CD4-positive, alpha-beta T cell treated with Interleukin-1 beta for 1 hour (primary cell): ENCODE measurements around the gene CPHXL2.

Experiments
- DNase-seq, 2 donors: peaks; one replicate each; pipeline ENCODE4 v3.0.0-alpha.2; 2020 to 2022

Gene CPHXL2

DNA sequence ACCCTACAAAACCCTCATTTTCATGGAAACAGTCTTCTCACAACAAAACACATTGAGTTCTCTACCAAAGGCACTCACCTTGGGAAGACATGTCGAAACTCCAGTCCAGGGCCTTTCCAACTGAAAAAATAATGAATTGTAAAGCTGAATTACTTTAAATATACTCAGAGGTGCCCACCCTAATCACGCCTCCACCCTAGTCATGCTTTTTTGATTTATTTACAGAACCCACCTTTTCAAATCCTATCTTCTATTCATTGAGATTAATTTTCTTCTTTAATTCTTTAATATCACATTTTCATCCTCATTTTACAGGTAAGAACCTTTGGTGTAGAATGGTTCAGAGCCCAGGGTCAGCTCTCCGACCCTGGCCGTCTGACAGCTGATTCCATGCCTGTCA lies at the start of gene CPHXL2:
CPHXL2 (minus strand) TSS at position 101 of the 400 bp plus-strand sequence; CDS start at position 91, 10 bp downstream.
- DNase-seq = no peak

GRCh38 chr16:75726390-75726789 lies 49.6 kb upstream of the CPHXL2 start, which contains the start of gene CPHXL:
CPHXL (minus strand) TSS chr16:75726490; CDS start chr16:75726442, 48 bp downstream.
- no peak for DNase-seq

DNA sequence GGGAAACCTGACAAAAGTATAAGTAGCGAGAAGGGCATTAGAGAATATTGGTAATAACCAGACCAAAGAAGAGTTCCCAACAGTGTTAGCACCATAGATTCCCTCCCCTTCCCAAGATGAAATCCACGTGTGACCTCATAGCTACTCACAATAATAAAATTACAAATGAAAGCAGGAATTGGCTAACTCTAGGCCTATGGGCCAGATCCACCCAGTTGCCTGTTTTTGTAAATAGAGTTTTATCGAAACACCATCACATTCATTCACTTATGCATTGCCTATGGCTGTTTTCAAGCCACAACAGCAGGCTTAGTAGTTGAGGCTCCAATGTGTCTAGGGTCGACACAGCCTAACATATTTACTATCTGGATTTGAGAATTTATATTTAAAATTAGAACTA lies 41.6 kb upstream of the CPHXL2 start:
- DNase-seq = no peak

GRCh38 chr16:75714661-75715060 lies 37.9 kb upstream of the CPHXL2 start:
- no peak for DNase-seq

GRCh38 chr16:75710344-75710743 lies 33.5 kb upstream of the CPHXL2 start:
- no peak for DNase-seq

DNA sequence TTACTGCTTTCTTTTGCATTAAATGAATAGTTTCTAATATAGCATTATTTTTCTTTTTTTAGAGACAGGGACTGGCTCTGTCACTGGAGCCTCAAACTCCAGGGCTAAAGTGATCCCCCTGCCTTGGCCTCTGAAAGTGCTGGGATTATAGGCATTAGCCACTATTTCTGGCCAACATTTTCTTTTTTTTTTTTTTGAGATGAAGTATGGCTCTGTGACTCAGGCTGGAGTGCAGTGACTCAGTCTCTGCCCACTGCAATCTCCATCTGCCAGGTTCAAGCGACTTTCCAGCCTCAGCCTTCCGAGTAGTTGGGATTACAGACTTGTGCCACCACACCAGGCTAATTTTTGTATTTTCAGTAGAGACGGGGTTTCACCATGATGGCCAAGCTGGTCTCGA lies 26.5 kb upstream of the CPHXL2 start:
- no peak for DNase-seq

- DNase-seq = no peak
Observed at GRCh38 chr16:75702242-75702641, 25.4 kb upstream of the CPHXL2 start.

DNA sequence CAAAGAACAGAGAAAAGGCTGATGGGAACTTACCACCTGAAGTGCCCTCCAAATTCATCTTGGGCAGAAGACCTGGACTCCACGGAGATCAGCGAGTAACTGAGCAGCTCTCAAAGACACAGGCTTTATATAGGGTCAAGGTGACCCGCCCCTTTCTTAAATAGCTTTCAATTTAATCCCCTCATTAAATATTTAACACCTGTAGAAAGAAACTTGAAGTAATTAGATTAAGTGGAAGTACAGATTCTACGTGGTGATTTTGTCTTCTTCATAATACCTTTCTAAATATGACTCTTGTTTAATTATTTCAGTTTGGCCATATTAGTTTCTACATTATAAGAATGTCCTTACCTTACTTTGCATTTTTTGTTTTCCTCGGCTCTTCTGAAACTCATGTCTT lies 24.6 kb upstream of the CPHXL2 start, which contains the start of gene DUXB:
DUXB (minus strand) TSS at position 101 of the 400 bp plus-strand sequence; CDS start at position 58, 43 bp downstream.
- DNase-seq = no peak

DNA sequence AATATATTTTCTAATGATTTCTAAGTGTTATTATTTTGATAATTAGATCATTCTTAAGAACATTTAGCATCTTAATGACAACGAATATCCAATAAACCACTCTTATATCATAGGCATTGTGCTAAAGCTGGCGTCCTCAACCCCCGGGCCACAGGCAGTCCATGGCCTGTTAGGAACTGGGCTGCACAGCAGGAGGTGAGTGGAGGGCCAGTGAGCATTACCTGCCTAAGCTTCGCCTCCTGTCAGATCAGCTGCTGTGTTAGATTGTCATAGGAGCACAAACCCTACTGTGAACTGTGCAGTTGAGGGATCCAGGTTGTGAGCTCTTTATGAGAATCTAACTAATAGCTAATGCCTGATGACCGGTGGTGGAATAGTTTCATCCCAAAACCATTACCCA lies 20.8 kb upstream of the CPHXL2 start:
- DNase-seq = no peak

DNA sequence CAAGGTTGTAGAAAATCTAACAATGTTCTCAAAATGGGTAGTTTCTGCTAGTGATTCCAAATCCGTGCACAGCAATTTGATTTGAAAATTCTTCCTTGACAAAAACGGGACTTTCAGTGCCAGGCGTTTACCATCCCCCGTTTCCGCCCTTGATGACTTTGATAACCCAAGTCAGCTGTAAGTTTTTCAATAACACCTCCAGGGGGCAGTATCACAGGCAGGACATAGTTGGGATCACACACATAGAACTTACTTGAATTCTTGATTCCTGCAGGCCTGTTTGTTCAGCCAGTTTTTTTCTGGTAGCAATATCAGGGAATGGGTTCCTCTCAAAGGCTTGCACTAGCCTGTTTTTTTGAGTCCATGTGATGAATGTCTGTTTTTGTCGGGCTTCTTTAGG lies 18.9 kb upstream of the CPHXL2 start:
- no peak for DNase-seq

DNA sequence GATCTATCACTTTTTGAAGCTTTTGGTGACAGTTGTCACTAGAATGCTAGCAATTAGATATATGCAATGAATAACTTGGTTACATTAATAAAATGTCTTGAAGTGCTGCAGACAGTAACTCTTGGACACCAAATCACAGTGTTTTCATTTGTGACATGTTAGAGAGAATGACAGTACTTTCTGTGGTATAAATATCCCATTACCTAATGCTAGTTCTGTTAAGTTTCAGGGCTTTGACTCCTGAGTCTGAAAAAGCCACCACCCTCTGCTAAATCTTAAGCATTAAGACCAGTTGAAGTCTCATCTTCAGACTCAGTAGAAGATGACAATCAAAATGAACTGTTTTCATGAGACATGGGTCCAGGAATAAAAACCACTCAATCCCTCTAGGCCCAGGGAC lies 10.6 kb upstream of the CPHXL2 start:
- DNase-seq = no peak

GRCh38 chr16:75682308-75682707 lies 5.5 kb upstream of the CPHXL2 start:
- no peak for DNase-seq

GRCh38 chr16:75679366-75679765 lies 2.6 kb upstream of the CPHXL2 start:
- DNase-seq = no peak

DNA sequence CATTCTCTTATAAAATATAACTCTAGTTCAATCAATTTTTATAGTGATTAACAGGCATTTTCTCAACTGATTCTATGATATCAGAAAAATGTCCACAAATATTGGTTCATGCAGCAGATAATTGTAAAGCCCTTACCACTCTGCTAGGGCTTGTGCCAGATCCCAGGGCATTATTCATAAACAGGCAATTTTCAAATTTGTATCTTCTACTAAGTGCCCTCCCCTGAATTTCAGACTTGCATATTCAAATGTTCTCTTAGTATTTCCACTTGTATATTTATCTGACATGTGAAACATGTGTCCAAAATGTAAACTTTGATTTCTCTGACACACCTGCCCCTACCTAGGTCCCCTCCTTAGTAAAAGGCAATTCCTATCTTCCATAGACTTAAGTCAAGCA lies 9.3 kb downstream of the CPHXL2 start:
- no peak for DNase-seq

DNA sequence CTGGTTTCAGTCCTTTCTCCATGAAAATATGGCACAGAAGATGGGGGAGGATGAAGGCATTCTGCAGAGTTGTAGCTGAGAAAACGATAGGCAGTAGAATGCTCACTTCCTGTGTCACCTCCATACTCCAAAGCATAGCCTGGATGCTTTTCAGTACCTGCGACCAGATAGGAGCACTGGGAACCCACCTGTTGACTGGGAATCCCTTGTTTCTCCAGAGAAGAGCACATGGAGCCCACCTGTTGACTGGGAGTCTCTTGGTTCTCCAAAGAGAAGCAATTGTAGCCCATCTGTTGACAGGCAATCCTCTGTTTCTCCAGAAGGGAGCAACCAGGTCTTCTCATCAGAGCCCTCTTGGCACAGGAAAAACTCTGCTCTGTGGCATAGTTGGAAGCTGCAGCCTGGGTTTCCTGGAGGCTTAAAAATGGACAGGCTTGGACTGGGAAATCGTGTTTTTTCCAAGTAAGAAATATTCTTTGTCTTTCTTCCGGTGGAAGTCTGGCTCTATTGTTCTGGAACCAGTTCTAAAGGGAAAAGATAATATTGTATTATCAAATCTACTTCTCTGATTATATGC lies 16.0 kb downstream of the CPHXL2 start:
- no peak for DNase-seq

DNA sequence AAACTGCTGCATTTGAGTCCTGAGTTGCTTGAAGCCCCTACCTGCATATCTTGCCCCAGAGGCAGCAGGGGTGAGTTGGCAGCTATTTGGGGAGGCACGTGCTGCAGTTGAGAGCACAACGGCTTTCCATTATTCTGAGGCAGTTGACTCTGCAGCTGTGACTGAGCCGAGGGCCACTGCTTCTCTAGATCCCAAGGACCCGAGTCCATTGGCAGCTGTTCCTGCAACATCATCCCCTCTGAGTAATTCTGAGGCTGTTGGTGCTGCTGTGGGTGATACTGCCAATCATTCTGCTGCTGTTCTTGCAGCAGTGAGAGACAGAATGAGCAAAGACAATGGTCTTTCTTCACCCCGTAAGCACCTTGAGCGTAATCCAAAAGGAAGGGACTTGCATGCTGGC lies 16.5 kb downstream of the CPHXL2 start:
- DNase-seq = no peak

DNA sequence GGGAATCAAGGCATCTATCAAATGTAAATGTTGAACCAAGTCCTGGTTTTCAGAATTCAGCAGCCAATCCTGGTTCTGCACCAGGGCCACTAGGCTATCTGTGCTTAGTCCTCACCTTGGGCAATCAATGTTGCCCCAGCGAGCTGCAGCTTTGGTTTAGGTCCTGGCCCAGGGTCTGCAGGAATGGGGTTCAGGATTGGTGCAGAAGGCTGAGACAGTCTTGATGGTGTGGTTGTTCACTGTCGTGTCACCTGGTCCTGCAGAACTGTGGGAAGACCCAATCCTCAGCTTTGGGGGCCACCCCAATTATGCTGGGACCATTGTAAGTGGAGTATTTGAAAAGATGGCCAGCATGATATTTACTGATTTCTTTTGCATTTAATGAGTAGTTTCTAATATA lies 18.6 kb downstream of the CPHXL2 start:
- DNase-seq = no peak

DNA sequence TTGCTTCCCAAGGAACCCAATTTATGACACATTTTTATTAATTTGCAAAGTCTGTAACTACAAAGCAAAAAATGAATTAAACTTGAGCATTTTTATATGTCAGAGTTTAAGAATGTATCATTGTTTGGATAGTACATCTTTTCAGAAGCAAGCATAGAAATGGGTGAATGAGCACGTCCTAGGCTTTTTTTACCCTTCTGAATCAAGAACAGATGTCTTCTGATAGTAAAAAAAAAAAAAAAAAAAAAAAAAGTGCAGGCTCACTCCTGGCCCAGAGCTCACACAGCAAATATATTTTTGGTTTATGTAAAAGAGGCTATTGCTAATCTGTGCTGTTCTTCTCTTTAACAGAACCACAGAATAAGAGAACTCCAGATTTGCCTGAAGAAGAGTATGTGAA lies 22.9 kb downstream of the CPHXL2 start:
- DNase-seq = no peak

DNA sequence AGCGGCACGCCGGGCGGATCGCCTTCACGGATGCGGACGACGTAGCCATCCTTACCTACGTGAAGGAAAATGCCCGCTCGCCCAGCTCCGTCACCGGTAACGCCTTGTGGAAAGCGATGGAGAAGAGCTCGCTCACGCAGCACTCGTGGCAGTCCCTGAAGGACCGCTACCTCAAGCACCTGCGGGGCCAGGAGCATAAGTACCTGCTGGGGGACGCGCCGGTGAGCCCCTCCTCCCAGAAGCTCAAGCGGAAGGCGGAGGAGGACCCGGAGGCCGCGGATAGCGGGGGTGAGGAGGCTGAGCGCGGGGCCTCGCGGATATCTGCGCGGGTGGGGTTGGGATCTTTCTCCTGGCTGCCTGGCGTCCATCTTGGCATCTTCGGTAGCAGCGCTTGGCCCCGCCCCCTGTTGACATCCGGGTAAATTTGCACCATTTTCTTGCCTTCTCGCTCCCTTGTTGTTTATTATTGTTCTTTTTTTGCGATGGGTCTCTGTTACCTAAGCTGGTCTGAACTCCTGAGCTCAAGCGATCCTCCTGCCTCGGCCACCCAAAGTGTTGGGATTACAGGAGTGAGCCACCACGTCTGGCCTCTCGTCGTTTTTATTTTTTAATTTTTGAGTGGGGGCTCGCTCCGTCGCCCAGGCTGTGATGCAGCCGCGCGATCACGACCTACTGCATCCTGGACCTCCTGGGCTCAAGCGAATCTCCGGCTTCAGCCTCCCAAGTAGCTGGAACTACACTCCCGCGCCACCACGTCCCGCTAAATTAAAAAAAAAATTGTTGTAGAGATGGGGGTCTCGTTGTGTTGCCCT lies 28.3 kb downstream of the CPHXL2 start:
- peak; percentile 85 to 87 for DNase-seq

DNA sequence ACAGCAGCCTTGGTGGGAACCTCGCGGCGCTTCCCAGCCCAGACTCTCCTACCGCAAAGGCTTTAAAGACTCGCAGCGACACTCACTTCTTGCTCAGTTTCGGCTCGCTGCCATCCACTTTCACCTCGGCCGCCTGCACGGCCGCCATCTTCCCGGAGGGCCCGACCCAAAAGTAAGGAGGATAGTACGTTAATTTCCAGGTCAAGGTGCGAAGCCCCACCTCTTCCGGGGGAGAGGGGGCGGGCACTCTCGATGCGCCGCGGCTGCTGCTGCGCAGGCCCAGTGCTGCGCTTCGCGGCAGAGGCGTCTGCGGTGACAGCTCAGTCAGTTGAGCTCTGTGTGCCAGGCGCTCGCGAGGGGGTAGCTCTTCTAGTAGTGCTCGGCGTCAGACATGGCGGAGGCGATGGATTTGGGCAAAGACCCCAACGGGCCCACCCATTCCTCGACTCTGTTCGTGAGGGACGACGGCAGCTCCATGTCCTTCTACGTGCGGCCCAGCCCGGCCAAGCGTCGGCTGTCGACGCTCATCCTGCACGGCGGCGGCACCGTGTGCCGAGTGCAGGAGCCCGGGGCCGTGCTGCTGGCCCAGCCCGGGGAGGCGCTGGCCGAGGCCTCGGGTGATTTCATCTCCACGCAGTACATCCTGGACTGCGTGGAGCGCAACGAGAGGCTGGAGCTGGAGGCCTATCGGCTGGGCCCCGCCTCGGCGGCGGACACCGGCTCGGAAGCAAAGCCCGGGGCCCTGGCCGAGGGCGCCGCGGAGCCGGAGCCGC lies 29.1 kb downstream of the CPHXL2 start, which contains the start of the genes KARS1 and TERF2IP:
KARS1 (minus strand) TSS at position 174 of the 773 bp plus-strand sequence; CDS start at position 148, 26 bp downstream.
TERF2IP (plus strand) TSS at position 282 of the 773 bp plus-strand sequence; CDS start at position 392, 110 bp downstream.
- peak; percentile 95 to 96 for DNase-seq

GRCh38 chr16:75647112-75647491 lies 29.7 kb downstream of the CPHXL2 start:
- no peak for DNase-seq

- DNase-seq = peak in 1 of 2 donors; percentile 48
Observed at GRCh38 chr16:75644240-75645012, 32.4 kb downstream of the CPHXL2 start.

DNA sequence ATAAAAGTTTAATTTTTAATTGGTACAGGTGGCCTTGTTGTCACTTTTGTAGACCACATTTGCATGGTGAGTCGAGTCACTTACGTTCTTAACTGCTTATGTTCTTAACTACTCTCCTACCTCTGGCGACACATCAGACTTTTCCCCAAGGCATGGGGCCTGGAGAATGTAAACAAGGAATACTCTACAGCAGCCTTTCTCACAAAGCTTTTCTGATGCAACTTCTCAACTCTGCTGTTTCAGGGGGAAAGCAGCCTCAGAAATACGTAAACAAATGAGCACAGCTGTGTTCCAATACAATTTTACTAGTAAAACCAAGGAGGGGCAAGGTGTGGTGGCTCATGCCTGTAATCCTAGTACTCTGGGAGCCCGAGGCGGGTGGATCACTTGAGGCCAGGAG lies 36.2 kb downstream of the CPHXL2 start:
- DNase-seq = no peak
